BLaER1 (cell line): ENCODE measurements around the gene SALL4.
"Not testable (repeated sequence)": the region's sequence is repeated elsewhere in the genome, so short reads cannot be mapped to it uniquely, and the experiment has no call there.

Source experiments
- H3K27ac ChIP-seq: shearing (Covaris generic); formaldehyde crosslinking; 2 replicates; pipeline ENCODE4 v1.8.1; 2022
- H3K27me3 ChIP-seq: shearing (Covaris generic); formaldehyde crosslinking; 2 replicates; pipeline ENCODE4 v1.8.1; 2022
- H3K36me3 ChIP-seq: shearing (Covaris generic); formaldehyde crosslinking; 2 replicates; pipeline ENCODE4 v1.8.1; 2022
- H3K4me1 ChIP-seq: shearing (Covaris generic); formaldehyde crosslinking; 2 replicates; pipeline ENCODE4 v1.8.1; 2022
- H3K4me2 ChIP-seq: shearing (Covaris generic); formaldehyde crosslinking; 2 replicates; pipeline ENCODE4 v1.8.1; 2022
- H3K4me3 ChIP-seq: shearing (Covaris generic); formaldehyde crosslinking; 2 replicates; pipeline ENCODE4 v1.8.1; 2022
- H3K9ac ChIP-seq: shearing (Covaris generic); formaldehyde crosslinking; 2 replicates; pipeline ENCODE4 v1.8.1; 2022
- H3K9me3 ChIP-seq: shearing (Covaris generic); formaldehyde crosslinking; 2 replicates; pipeline ENCODE4 v1.8.1; 2022
- H4K20me1 ChIP-seq: shearing (Covaris generic); formaldehyde crosslinking; 2 replicates; pipeline ENCODE4 v1.8.1; 2022
- Cebpa-rat ChIP-seq: shearing (Covaris generic); IDR thresholded peaks from 2 replicates; pipeline ENCODE4 v1.8.1; 2022

SALL4 gene

GRCh38 chr20:51757226-51757625 lies 45.1 kb downstream of the SALL4 start:
- H3K27me3 ChIP-seq: no peaks in the 10 kb centered on the region
- H3K4me2 ChIP-seq: no peak overlapping the region
- H3K9me3 ChIP-seq: no peaks in the 10 kb centered on the region
- no peak overlapping the region for H3K4me3 ChIP-seq
- H3K36me3 ChIP-seq: no peaks in the 10 kb centered on the region
- H4K20me1 ChIP-seq: no peaks in the 10 kb centered on the region
- H3K4me1 ChIP-seq: peaks cover 11% of the 10 kb centered on the region
- TF ChIP-seq Cebpa-rat: no peak
- H3K27ac ChIP-seq: no peak overlapping the region
- no peak overlapping the region for H3K9ac ChIP-seq

- no peaks in the 10 kb centered on the region for H3K27me3 ChIP-seq
- no peaks in the 10 kb centered on the region for H3K36me3 ChIP-seq
- no peak overlapping the region for H3K27ac ChIP-seq
- no peak overlapping the region for H3K9ac ChIP-seq
- peaks cover 11% of the 10 kb centered on the region for H3K4me1 ChIP-seq
- TF ChIP-seq Cebpa-rat: no peak
- H3K4me2 ChIP-seq: no peak overlapping the region
- H4K20me1 ChIP-seq: no peaks in the 10 kb centered on the region
- H3K4me3 ChIP-seq: no peak overlapping the region
- no peaks in the 10 kb centered on the region for H3K9me3 ChIP-seq
These were observed 45.7 kb downstream of the SALL4 start for GRCh38 chr20:51756653-51757052.

- not testable (repeated sequence) for H3K27me3 ChIP-seq, H3K4me3 ChIP-seq, H3K27ac ChIP-seq, H3K9me3 ChIP-seq, H4K20me1 ChIP-seq, H3K4me2 ChIP-seq, H3K9ac ChIP-seq, H3K36me3 ChIP-seq
- H3K4me1 ChIP-seq: peaks cover 13% of the 10 kb centered on the region
These were observed 49.1 kb downstream of the SALL4 start for GRCh38 chr20:51753220-51753619.

GRCh38 chr20:51752343-51752951 lies 49.9 kb downstream of the SALL4 start:
- H4K20me1 ChIP-seq: no peaks in the 10 kb centered on the region
- no peak for TF ChIP-seq Cebpa-rat
- no peaks in the 10 kb centered on the region for H3K9me3 ChIP-seq
- H3K4me2 ChIP-seq: no peak overlapping the region
- no peaks in the 10 kb centered on the region for H3K36me3 ChIP-seq
- H3K9ac ChIP-seq: no peak overlapping the region
- no peak overlapping the region for H3K27ac ChIP-seq
- H3K4me3 ChIP-seq: no peak overlapping the region
- peaks cover 13% of the 10 kb centered on the region for H3K4me1 ChIP-seq
- no peaks in the 10 kb centered on the region for H3K27me3 ChIP-seq

GRCh38 chr20:51750770-51751388 lies 51.4 kb downstream of the SALL4 start:
- no peak overlapping the region for H3K4me3 ChIP-seq
- no peaks in the 10 kb centered on the region for H4K20me1 ChIP-seq
- no peak overlapping the region for H3K27ac ChIP-seq
- TF ChIP-seq Cebpa-rat: no peak
- H3K27me3 ChIP-seq: no peaks in the 10 kb centered on the region
- H3K9ac ChIP-seq: no peak overlapping the region
- peaks cover 13% of the 10 kb centered on the region for H3K4me1 ChIP-seq
- H3K4me2 ChIP-seq: no peak overlapping the region
- no peaks in the 10 kb centered on the region for H3K36me3 ChIP-seq
- H3K9me3 ChIP-seq: no peaks in the 10 kb centered on the region

- no peaks in the 10 kb centered on the region for H3K27me3 ChIP-seq
- no peak overlapping the region for H3K27ac ChIP-seq
- H3K9ac ChIP-seq: no peak overlapping the region
- no peak for TF ChIP-seq Cebpa-rat
- peaks cover 13% of the 10 kb centered on the region for H3K4me1 ChIP-seq
- no peaks in the 10 kb centered on the region for H4K20me1 ChIP-seq
- no peaks in the 10 kb centered on the region for H3K9me3 ChIP-seq
- no peak overlapping the region for H3K4me2 ChIP-seq
- H3K4me3 ChIP-seq: no peak overlapping the region
- no peaks in the 10 kb centered on the region for H3K36me3 ChIP-seq
These were observed 52.1 kb downstream of the SALL4 start for GRCh38 chr20:51750037-51750769.

- H3K4me2 ChIP-seq: no peak overlapping the region
- no peaks in the 10 kb centered on the region for H3K36me3 ChIP-seq
These were observed 52.7 kb downstream of the SALL4 start for GRCh38 chr20:51749674-51750036.

GRCh38 chr20:51747182-51747911 lies 55.0 kb downstream of the SALL4 start:
- no peak overlapping the region for H3K4me3 ChIP-seq
- peaks cover 13% of the 10 kb centered on the region for H3K4me1 ChIP-seq
- no peak overlapping the region for H3K27ac ChIP-seq
- H3K4me2 ChIP-seq: no peak overlapping the region
- no peaks in the 10 kb centered on the region for H3K36me3 ChIP-seq
- no peaks in the 10 kb centered on the region for H4K20me1 ChIP-seq
- no peak for TF ChIP-seq Cebpa-rat
- no peak overlapping the region for H3K9ac ChIP-seq
- H3K27me3 ChIP-seq: no peaks in the 10 kb centered on the region
- no peaks in the 10 kb centered on the region for H3K9me3 ChIP-seq

More at GRCh38 chr20:51749674-51750036, 52.7 kb downstream of the SALL4 start:
- TF ChIP-seq Cebpa-rat: no peak
- H4K20me1 ChIP-seq: no peaks in the 10 kb centered on the region
- no peak overlapping the region for H3K9ac ChIP-seq
- no peak overlapping the region for H3K4me3 ChIP-seq
- no peaks in the 10 kb centered on the region for H3K27me3 ChIP-seq
- no peaks in the 10 kb centered on the region for H3K9me3 ChIP-seq
- H3K27ac ChIP-seq: no peak overlapping the region
- H3K4me1 ChIP-seq: peaks cover 13% of the 10 kb centered on the region

- H3K4me2 ChIP-seq: no peak overlapping the region
- H3K36me3 ChIP-seq: no peaks in the 10 kb centered on the region
- H3K9ac ChIP-seq: no peak overlapping the region
- no peak overlapping the region for H3K4me3 ChIP-seq
- no peaks in the 10 kb centered on the region for H3K27me3 ChIP-seq
- no peak overlapping the region for H3K27ac ChIP-seq
- no peaks in the 10 kb centered on the region for H3K9me3 ChIP-seq
- peaks cover 13% of the 10 kb centered on the region for H3K4me1 ChIP-seq
- H4K20me1 ChIP-seq: no peaks in the 10 kb centered on the region
- TF ChIP-seq Cebpa-rat: no peak
These were observed 56.5 kb downstream of the SALL4 start for GRCh38 chr20:51745804-51746203.

- TF ChIP-seq Cebpa-rat: no peak
- Histone ChIP-seq H3K4me1 (no peaks in the 10 kb centered on the region), H3K4me3 (no peak overlapping the region)
These were observed 61.5 kb downstream of the SALL4 start for GRCh38 chr20:51740838-51741237.

GRCh38 chr20:51740308-51740707 lies 62.0 kb downstream of the SALL4 start:
- H4K20me1 ChIP-seq, H3K4me2 ChIP-seq, H3K27me3 ChIP-seq, H3K4me1 ChIP-seq, H3K4me3 ChIP-seq, H3K27ac ChIP-seq, H3K9ac ChIP-seq, H3K9me3 ChIP-seq, H3K36me3 ChIP-seq: not testable (repeated sequence)

More at GRCh38 chr20:51740838-51741237, 61.5 kb downstream of the SALL4 start:
- Histone ChIP-seq H3K9me3 (no peaks in the 10 kb centered on the region), H4K20me1 (no peaks in the 10 kb centered on the region), H3K27ac (no peak overlapping the region), H3K36me3 (no peaks in the 10 kb centered on the region), H3K4me2 (no peak overlapping the region), H3K9ac (no peak overlapping the region), H3K27me3 (no peaks in the 10 kb centered on the region)
